ENCODE results near the gene ST7.

DNA sequence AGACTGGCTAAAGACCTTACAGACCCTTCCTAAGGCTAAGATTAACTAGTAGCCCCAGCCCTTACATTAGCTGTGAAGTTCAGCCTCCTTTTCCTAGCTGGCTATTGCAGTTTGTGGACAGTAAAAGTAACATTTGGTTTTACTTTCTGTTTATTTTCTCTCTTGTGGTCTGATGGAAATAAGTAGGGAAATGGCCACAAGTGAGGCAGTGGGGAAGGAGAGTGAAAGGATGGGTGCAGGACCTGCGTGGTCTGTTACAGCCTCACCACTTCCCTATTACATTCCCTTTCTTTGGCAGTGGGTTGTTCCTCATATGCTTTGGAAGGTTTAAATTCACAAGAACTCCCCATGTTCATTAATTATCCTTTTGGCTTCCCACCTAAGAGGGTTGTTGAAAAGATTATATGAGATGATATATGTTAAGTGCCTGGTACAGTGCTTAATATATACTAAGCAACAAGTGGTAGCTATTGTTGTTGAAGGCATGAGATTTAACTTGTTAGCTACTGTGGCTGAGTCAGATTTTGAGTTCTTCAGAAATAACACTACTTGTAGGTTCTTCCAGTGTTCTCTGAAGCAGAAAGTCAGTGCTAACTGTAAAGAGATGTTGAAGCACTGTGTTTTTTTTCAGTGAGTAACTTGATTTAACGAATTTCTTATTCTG is 181.7 kb downstream of the ST7 start:
- no peak for TF ChIP-seq POLR2AphosphoS5 (IDR thresholded peaks at IDR 0.05; ENCODE audit: insufficient read depth, low read depth, low read length)
- TF ChIP-seq, protein P1, sequence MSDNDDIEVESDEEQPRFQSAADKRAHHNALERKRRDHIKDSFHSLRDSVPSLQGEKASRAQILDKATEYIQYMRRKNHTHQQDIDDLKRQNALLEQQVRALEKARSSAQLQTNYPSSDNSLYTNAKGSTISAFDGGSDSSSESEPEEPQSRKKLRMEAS (IDR thresholded peaks at IDR 0.05; ENCODE audit: insufficient read depth, insufficient read length) = no peak
- no peak for TF ChIP-seq EZH2 (IDR thresholded peaks at IDR 0.05; ENCODE audit: borderline replicate concordance, low read depth, low read length, severe bottlenecking)

Data from endothelial cell of umbilical vein (primary cell).